Neuron (in vitro differentiated cells): Measurements from ENCODE around the gene GALC.

Source experiments
- H2AFZ ChIP-seq: one replicate; pipeline ENCODE4 v1.6.1; 2013; ENCODE audit warnings: low read depth, mild to moderate bottlenecking, inconsistent platforms, low read length, moderate library complexity
- H3K27me3 ChIP-seq: one replicate; pipeline ENCODE4 v1.6.1; 2013; ENCODE audit warnings: low read length; ENCODE audit not compliant: insufficient read depth
- H3K36me3 ChIP-seq: one replicate; pipeline ENCODE4 v1.6.1; 2013; ENCODE audit warnings: low read length; ENCODE audit not compliant: insufficient read depth
- H3K4me1 ChIP-seq: one replicate; pipeline ENCODE4 v1.6.1; 2013; ENCODE audit warnings: low read length; ENCODE audit not compliant: insufficient read depth
- H3K4me3 ChIP-seq: 2 replicates; pipeline ENCODE4 v1.5.1; 2013; ENCODE audit warnings: mild to moderate bottlenecking, low read length, moderate library complexity
- H3K9me3 ChIP-seq: one replicate; pipeline ENCODE4 v1.6.1; 2013; ENCODE audit warnings: low read length

Gene GALC

DNA sequence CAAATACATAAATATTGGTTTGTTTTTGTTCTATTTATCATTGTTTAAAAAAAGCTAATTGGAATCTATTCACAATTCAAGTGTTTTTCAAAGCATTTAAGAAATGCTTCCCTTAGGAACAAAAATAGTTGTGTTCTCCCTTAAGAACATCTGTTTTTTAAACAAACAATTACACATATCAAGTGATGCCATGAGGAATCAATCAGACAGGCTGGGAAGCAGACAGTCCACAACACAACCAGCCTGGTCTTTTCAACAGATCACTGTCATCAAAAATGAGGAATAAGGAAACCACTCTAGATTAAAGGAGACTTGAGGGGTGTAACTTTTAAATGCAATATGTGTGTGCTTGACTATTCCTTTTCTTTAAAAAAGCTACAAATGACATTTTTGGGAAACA, 25.5 kb downstream of the GALC start:
- Histone ChIP-seq H3K36me3 (no peaks in the 10 kb centered on the region), H3K4me1 (no peaks in the 10 kb centered on the region), H2AFZ (no peak overlapping the region), H3K27me3 (no peaks in the 10 kb centered on the region), H3K4me3 (no peak overlapping the region), H3K9me3 (no peaks in the 10 kb centered on the region)

DNA sequence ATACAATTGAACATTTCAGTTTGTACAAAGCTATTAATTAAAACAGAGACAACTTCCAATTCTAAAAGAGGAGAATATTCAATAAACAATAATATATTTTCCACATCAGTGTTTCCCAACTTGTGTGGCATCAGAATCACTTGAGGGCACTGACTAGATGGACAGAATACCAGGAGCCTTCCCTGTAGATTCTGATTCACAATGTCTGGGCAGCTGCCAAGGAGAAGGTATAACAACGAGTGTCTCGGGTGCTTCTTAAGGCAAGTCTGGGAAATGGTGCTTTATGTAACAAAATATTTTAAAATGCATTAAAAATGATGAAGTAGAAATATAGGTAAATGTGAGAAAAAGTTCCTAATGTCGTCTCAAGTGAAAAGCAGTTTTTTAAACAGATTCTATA, 26.2 kb downstream of the GALC start:
- no peak overlapping the region for H2AFZ ChIP-seq
- no peaks in the 10 kb centered on the region for H3K9me3 ChIP-seq
- H3K27me3 ChIP-seq: no peaks in the 10 kb centered on the region
- no peak overlapping the region for H3K4me3 ChIP-seq
- H3K4me1 ChIP-seq: no peaks in the 10 kb centered on the region
- H3K36me3 ChIP-seq: no peaks in the 10 kb centered on the region

DNA sequence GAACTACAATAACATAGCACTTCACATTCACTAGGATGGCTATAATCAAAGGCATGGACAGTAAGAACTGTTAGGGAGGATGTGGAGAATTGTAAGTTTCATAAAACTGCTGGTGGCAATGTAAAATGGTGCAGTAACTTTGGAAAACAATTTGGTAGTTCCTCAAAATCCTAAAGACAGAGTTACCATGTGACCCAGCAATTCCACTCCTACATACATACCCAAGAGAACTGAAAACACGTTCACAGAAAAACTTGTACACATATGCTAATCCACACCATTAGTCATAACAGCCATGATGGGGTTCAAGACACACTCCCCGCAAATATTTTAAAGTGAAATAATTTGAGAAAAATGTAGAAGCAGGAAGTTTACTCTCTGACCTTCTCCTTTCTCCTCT, 31.7 kb downstream of the GALC start:
- Histone ChIP-seq H3K36me3 (no peaks in the 10 kb centered on the region), H3K9me3 (no peaks in the 10 kb centered on the region), H2AFZ (no peak overlapping the region), H3K4me3 (no peak overlapping the region), H3K4me1 (no peaks in the 10 kb centered on the region), H3K27me3 (no peaks in the 10 kb centered on the region)

DNA sequence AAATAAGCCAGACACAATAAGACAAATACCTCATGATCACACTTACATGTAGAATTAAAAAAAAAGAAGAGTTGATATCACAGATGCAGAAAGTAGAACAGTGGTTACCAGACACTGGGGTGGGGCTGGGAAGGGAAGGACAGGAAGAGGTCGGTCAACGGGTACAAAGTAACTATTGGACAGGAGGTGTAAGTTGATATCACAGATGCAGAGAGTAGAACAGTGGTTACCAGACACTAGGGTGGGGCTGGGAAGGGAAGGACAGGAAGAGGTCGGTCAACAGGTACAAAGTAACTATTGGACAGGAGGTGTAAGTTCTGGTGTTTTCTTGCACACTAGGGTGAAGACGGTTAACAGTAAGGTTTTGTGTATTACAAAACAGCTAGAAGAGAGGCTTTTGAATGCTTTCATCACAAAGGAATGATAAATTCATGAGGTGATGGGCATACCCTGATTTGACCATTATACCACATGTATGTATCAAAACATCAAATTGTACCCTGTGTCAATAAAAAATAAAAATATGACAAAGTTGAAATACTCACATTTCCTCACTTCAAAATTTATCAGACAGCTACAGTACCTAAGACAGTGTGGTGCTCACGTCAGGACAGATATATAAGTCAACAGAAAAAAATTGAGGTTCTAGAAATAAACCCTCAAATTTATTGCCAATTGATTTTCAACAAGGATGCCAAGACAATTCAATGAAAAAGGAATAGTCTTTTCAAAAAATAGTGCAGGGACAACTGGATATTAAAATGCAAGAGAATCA, 32.8 kb downstream of the GALC start:
- Histone ChIP-seq H2AFZ (no peak overlapping the region), H3K9me3 (no peaks in the 10 kb centered on the region), H3K36me3 (no peaks in the 10 kb centered on the region), H3K4me1 (no peaks in the 10 kb centered on the region), H3K27me3 (no peaks in the 10 kb centered on the region), H3K4me3 (no peak overlapping the region)

DNA sequence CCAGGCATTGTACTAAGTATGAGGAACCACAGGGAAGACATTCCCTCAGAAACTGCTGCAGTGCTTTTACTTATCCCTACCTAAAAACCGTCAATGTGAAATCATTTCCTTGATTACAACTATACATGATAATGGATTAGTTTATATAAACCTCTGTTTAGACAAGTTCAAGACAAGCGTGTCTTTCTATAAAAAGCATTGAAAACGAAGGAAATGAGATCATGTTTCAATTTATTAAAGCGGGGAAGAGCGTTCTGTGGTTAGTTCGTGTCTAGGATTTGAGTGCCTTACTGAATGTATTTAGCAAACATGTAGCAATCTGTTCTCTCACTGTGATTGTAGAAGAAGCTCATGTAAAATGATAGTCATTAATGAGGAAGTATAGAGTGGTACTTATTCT, 37.5 kb downstream of the GALC start:
- no peaks in the 10 kb centered on the region for H3K9me3 ChIP-seq
- H3K36me3 ChIP-seq: no peaks in the 10 kb centered on the region
- no peak overlapping the region for H3K4me3 ChIP-seq
- no peaks in the 10 kb centered on the region for H3K4me1 ChIP-seq
- H2AFZ ChIP-seq: no peak overlapping the region
- H3K27me3 ChIP-seq: no peaks in the 10 kb centered on the region

DNA sequence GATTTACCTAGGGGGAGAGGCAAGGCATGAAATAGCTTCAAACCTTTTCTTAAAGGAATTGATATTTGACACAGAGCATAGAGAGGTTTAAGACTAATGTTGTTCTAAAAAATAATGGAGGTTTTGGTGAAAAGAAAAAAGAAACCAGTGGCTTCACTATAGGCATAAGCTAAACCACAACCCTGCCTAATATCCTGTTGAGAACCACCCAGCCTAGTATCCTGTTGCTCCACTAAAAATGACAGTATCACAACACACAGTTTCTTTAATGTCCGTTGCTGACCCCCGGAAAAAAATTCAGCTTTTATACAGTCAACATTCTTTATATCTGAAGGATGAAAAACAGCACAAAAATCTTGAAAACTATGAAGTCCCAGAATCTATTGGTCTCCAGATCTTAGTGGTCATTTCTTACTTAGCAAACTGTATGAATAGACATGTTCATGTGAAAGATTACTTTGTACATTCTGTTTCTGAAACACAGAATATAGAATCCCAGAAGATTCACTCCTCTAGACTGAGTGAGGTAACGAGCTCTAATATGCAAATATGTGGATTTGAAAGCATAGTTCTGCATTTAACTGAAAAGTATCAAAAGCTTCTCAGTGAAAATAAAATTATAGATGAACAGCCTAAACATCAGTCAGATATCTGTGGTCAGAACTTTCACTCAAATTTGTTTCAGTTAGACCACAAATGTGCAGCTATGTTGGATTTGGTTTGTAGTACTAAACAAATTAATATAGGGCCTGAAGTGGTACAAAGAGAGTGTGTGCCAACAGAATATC, 40.5 kb downstream of the GALC start:
- no peak overlapping the region for H3K4me3 ChIP-seq
- no peaks in the 10 kb centered on the region for H3K27me3 ChIP-seq
- H3K9me3 ChIP-seq: no peaks in the 10 kb centered on the region
- no peak overlapping the region for H2AFZ ChIP-seq
- H3K36me3 ChIP-seq: no peaks in the 10 kb centered on the region
- H3K4me1 ChIP-seq: no peaks in the 10 kb centered on the region

GRCh38 chr14:87944987-87945604, 47.9 kb downstream of the GALC start:
- no peaks in the 10 kb centered on the region for H3K9me3 ChIP-seq
- H3K4me3 ChIP-seq: no peak overlapping the region
- H2AFZ ChIP-seq: no peak overlapping the region
- no peaks in the 10 kb centered on the region for H3K36me3 ChIP-seq
- no peaks in the 10 kb centered on the region for H3K4me1 ChIP-seq
- peaks cover 2% of the 10 kb centered on the region for H3K27me3 ChIP-seq

- H2AFZ ChIP-seq: no peak overlapping the region
- H3K9me3 ChIP-seq: no peaks in the 10 kb centered on the region
- no peaks in the 10 kb centered on the region for H3K36me3 ChIP-seq
- no peaks in the 10 kb centered on the region for H3K4me1 ChIP-seq
- H3K27me3 ChIP-seq: peaks cover 2% of the 10 kb centered on the region
- no peak overlapping the region for H3K4me3 ChIP-seq
These were observed 52.1 kb downstream of the GALC start for GRCh38 chr14:87940894-87941293.

DNA sequence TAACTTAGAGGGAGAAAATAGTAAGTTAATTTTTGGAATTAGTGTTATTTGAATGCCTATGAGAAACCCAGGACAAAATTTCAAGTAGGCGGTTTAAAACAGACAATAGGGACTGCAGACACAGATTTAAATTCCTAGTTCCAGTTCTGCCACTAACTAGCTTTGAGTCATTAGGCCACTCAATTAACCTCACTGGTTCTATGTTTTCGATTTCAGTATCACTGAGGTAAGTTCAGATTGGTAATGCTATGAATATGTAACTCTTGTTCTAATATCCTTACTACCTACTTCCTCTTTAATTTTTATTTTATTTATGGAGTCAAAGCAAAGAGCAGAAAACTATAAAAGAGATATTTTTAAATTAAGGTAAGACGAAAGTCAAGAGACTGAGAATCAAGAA, 52.6 kb downstream of the GALC start:
- Histone ChIP-seq H2AFZ (no peak overlapping the region), H3K4me1 (no peaks in the 10 kb centered on the region), H3K9me3 (no peaks in the 10 kb centered on the region), H3K27me3 (peaks cover 2% of the 10 kb centered on the region), H3K4me3 (no peak overlapping the region), H3K36me3 (no peaks in the 10 kb centered on the region)

- Histone ChIP-seq H3K4me3 (no peak overlapping the region), H3K36me3 (no peaks in the 10 kb centered on the region), H3K27me3 (no peaks in the 10 kb centered on the region), H2AFZ (no peak overlapping the region), H3K4me1 (no peaks in the 10 kb centered on the region), H3K9me3 (no peaks in the 10 kb centered on the region)
These were observed 57.1 kb downstream of the GALC start for GRCh38 chr14:87935886-87936285.

DNA sequence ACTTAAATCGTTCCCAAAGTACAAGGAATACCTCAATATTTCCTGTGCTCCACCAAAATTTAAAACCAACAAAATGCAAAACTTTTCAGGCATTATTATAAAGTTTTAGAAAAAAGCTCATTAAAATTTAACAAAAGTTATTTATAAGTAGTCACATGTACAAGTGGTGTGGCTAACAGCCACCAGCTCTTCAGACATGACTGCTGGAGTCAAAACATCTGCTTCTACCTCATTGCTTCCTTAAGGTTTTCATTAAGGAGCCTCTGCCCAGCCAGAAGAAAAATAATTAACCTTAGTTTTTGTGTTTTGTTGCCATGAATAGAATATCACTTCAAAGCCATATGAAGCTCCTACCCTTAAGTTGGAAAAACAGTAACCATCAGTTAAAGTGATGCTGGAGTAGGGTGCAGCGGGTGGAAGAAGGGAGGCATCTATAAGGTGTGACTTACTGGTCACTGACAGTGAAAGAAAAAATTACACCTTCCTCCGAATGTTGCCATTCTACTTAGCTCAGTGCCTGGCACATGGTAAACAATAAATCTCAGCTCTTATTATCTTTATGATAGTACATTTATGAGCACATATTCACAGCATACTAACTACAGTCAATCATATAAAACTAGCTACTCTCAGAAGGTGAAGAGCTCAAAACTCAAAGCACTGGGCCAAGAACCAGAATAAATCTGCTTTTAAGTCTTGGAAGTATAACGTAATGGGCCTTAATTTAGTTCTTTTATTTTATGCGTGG, 57.7 kb downstream of the GALC start:
- no peaks in the 10 kb centered on the region for H3K27me3 ChIP-seq
- no peaks in the 10 kb centered on the region for H3K4me1 ChIP-seq
- no peak overlapping the region for H3K4me3 ChIP-seq
- no peaks in the 10 kb centered on the region for H3K9me3 ChIP-seq
- H2AFZ ChIP-seq: no peak overlapping the region
- no peaks in the 10 kb centered on the region for H3K36me3 ChIP-seq

DNA sequence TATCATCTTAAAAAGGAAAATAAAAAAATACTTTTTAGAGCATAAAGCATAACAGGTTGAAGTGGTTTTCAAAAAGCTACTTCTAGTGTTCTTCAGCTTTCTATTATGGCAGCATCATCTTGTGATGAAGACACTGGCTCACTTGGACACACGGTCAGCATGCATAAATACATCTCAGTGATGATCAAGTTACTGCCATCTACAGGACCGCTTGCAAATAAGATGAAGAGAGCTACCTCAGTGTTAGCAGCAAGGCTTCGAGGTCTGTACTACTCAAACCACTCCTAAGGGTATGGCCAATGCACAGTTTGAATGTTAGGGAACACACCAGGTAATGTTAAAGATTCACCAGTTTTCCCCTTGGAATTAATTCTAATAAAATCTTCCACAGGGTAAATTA, 58.8 kb downstream of the GALC start:
- H3K4me3 ChIP-seq: no peak overlapping the region
- H3K27me3 ChIP-seq: no peaks in the 10 kb centered on the region
- H3K4me1 ChIP-seq: no peaks in the 10 kb centered on the region
- no peaks in the 10 kb centered on the region for H3K9me3 ChIP-seq
- H3K36me3 ChIP-seq: no peaks in the 10 kb centered on the region
- no peak overlapping the region for H2AFZ ChIP-seq

DNA sequence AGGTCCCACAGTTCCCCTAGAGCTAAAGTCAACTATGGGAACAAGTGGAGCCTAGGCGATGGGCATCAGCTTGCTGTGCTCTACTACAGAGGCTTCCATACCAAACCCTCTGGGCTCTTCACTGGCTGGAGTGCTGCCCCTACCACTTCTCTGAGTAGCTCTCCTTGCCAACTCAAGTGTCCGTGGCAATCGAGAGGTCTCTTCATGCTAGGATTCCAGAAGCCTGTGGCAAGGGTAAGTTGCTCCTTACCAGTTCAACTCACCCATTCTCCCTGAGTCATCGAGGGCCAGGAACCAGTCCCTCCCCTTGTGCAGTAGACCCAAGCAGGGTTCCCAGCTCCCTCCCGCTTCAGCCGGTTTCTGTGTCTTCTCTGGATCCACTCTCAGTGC, 76.1 kb downstream of the GALC start:
- H3K4me1 ChIP-seq: no peaks in the 10 kb centered on the region
- no peak overlapping the region for H2AFZ ChIP-seq
- no peak overlapping the region for H3K4me3 ChIP-seq

More for the DNA sequence above, 76.1 kb downstream of the GALC start:
- Histone ChIP-seq H3K9me3 (no peaks in the 10 kb centered on the region), H3K36me3 (no peaks in the 10 kb centered on the region), H3K27me3 (no peaks in the 10 kb centered on the region)
